Neural cell (in vitro differentiated cells): ENCODE data around the gene ASB6. TPM values are rescaled to one million over a fixed set of nuclear protein-coding genes. Genes with fewer than 3 reads are reported as not detected.

Experiments used
- H2AFZ ChIP-seq: fragments of 200-600, 300-800 bp; sonication (generic), shearing (Covaris generic); 2 replicates; pipeline ENCODE4 v1.6.0; 2014; ENCODE audit warnings: low read depth, mild to moderate bottlenecking, antibody characterized with exemption, low read length, moderate library complexity
- H3F3A ChIP-seq: fragments of 200-600 bp; shearing (Covaris generic); 2 replicates; pipeline ENCODE4 v1.6.1; 2016; ENCODE audit warnings: mild to moderate bottlenecking, moderate library complexity, mixed read lengths, antibody characterized with exemption, low read length; ENCODE audit not compliant: insufficient read depth, poor library complexity, severe bottlenecking
- H3K27ac ChIP-seq: fragments of 200-600, 300-800 bp; sonication (generic), shearing (Covaris generic); 2 replicates; pipeline ENCODE4 v1.5.1; 2014; ENCODE audit warnings: mild to moderate bottlenecking, low read length, moderate library complexity
- H3K27me3 ChIP-seq: fragments of 300-800, 200-600 bp; sonication (generic), shearing (Covaris generic); 2 replicates; pipeline ENCODE4 v1.6.0; 2014; ENCODE audit warnings: mild to moderate bottlenecking, low read depth, low read length, moderate library complexity; ENCODE audit not compliant: insufficient read depth
- H3K36me3 ChIP-seq: fragments of 300-800, 200-600 bp; sonication (generic), shearing (Covaris generic); 2 replicates; pipeline ENCODE4 v1.5.1; 2014; ENCODE audit warnings: mild to moderate bottlenecking, antibody characterized with exemption, low read length, moderate library complexity; ENCODE audit not compliant: insufficient read depth
- H3K4me2 ChIP-seq: fragments of 300-800, 200-600 bp; sonication (generic), shearing (Covaris generic); 2 replicates; pipeline ENCODE4 v1.6.0; 2014; ENCODE audit warnings: mild to moderate bottlenecking, low read length
- H3K4me3 ChIP-seq: fragments of 300-800, 200-600 bp; sonication (generic), shearing (Covaris generic); 2 replicates; pipeline ENCODE4 v1.5.1; 2014; ENCODE audit warnings: mild to moderate bottlenecking, low read length, moderate library complexity
- H3K79me2 ChIP-seq: fragments of 200-600 bp; shearing (Covaris generic); replicated peaks from 2 replicates; pipeline ENCODE4 v1.6.0; 2014; ENCODE audit warnings: mild to moderate bottlenecking, low read length, moderate library complexity; ENCODE audit not compliant: insufficient read depth
- H3K9ac ChIP-seq: fragments of 300-800, 200-600 bp; sonication (generic), shearing (Covaris generic); 2 replicates; pipeline ENCODE4 v1.6.1; 2016; ENCODE audit warnings: mild to moderate bottlenecking, low read length, mixed read lengths
- H3K9me2 ChIP-seq: fragments of 200-600 bp; shearing (Covaris generic); 2 replicates; pipeline ENCODE4 v1.6.1; 2016; ENCODE audit warnings: mild to moderate bottlenecking, low read length, mixed read lengths; ENCODE audit not compliant: insufficient read depth
- H3K9me3 ChIP-seq: fragments of 200-600, 300-800 bp; sonication (generic), shearing (Covaris generic); 2 replicates; pipeline ENCODE4 v1.6.1; 2016; ENCODE audit warnings: mild to moderate bottlenecking, mixed run types, low read length, moderate library complexity, mixed read lengths
- H4K20me1 ChIP-seq: fragments of 200-600 bp; shearing (Covaris generic); 2 replicates; pipeline ENCODE4 v1.6.1; 2016; ENCODE audit warnings: mild to moderate bottlenecking, mixed run types; ENCODE audit not compliant: insufficient read depth
- EP300 ChIP-seq: fragments of 450-650 bp; conservative IDR thresholded peaks from 2 replicates; pipeline ENCODE4 v1.6.1; 2014; ENCODE audit warnings: antibody characterized with exemption, mild to moderate bottlenecking, moderate library complexity; ENCODE audit not compliant: poor library complexity, severe bottlenecking
- EZH2 ChIP-seq: fragments of 200-600, 300-800 bp; shearing (Covaris generic), sonication (generic); IDR thresholded peaks from 2 replicates; pipeline ENCODE4 v1.6.1; 2014; ENCODE audit warnings: antibody characterized with exemption, low read length, borderline replicate concordance, mild to moderate bottlenecking; ENCODE audit not compliant: insufficient read depth, poor library complexity, severe bottlenecking
- MXI1 ChIP-seq: fragments of 450-650 bp; conservative IDR thresholded peaks from 2 replicates; pipeline ENCODE4 v1.6.1; 2014; ENCODE audit warnings: antibody characterized with exemption, mild to moderate bottlenecking; ENCODE audit not compliant: poor library complexity, severe bottlenecking
- POLR2AphosphoS5 ChIP-seq: IDR thresholded peaks from 2 replicates; pipeline ENCODE4 v1.6.1; 2012
- RAD21 ChIP-seq: fragments of 450-650 bp; conservative IDR thresholded peaks from 2 replicates; pipeline ENCODE4 v1.6.1; 2014; ENCODE audit warnings: antibody characterized with exemption, mild to moderate bottlenecking, moderate library complexity
- REST ChIP-seq: IDR thresholded peaks from 2 replicates; pipeline ENCODE4 v1.6.1; 2012; ENCODE audit warnings: borderline replicate concordance
- SMC3 ChIP-seq: fragments of 450-650 bp; conservative IDR thresholded peaks from 2 replicates; pipeline ENCODE4 v1.6.1; 2014; ENCODE audit warnings: antibody characterized with exemption, mild to moderate bottlenecking, moderate library complexity; ENCODE audit not compliant: poor library complexity
- TAF1 ChIP-seq: IDR thresholded peaks from 2 replicates; pipeline ENCODE4 v1.6.1; 2012; ENCODE audit warnings: low read depth
- polyA plus RNA-seq: library from polyadenylated mRNA; depleted of rRNA; stranded (reverse); fragments of >200 nt; gene quantifications from 2 replicates; pipeline ENCODE4 v1.2.3, GENCODE V29; 2014
- TF ChIP-seq, protein P1 (sequence below): fragments of 450-650 bp; IDR thresholded peaks from 2 replicates; pipeline ENCODE4 v1.5.1; 2014; ENCODE audit warnings: antibody characterized with exemption, mild to moderate bottlenecking, moderate library complexity; ENCODE audit not compliant: poor library complexity, severe bottlenecking

ASB6 gene
- polyA plus RNA-seq, 1 donor from 2014 or later: 18.4 TPM

GRCh38 chr9:129643706-129644105 is 1.8 kb upstream of the ASB6 start:
- Histone ChIP-seq H4K20me1 (peaks cover 8% of the 10 kb centered on the region), H3K79me2 (peaks cover 15% of the 10 kb centered on the region), H2AFZ (no peak overlapping the region), H3K4me3 (no peak overlapping the region), H3K36me3 (no peaks in the 10 kb centered on the region), H3K27me3 (no peaks in the 10 kb centered on the region), H3K9me3 (no peaks in the 10 kb centered on the region), H3F3A (no peaks in the 10 kb centered on the region), H3K27ac (no peak overlapping the region), H3K9ac (no peak overlapping the region), H3K4me2 (no peak overlapping the region), H3K9me2 (no peaks in the 10 kb centered on the region)
- TF ChIP-seq MXI1 (no peak), REST (no peak), RAD21 (no peak), TAF1 (no peak), POLR2AphosphoS5 (no peak), EP300 (no peak), EZH2 (no peak), SMC3 (no peak)
- TF ChIP-seq, protein P1, sequence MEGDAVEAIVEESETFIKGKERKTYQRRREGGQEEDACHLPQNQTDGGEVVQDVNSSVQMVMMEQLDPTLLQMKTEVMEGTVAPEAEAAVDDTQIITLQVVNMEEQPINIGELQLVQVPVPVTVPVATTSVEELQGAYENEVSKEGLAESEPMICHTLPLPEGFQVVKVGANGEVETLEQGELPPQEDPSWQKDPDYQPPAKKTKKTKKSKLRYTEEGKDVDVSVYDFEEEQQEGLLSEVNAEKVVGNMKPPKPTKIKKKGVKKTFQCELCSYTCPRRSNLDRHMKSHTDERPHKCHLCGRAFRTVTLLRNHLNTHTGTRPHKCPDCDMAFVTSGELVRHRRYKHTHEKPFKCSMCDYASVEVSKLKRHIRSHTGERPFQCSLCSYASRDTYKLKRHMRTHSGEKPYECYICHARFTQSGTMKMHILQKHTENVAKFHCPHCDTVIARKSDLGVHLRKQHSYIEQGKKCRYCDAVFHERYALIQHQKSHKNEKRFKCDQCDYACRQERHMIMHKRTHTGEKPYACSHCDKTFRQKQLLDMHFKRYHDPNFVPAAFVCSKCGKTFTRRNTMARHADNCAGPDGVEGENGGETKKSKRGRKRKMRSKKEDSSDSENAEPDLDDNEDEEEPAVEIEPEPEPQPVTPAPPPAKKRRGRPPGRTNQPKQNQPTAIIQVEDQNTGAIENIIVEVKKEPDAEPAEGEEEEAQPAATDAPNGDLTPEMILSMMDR: no peak

- Histone ChIP-seq H3K36me3 (no peaks in the 10 kb centered on the region), H3K9me3 (no peaks in the 10 kb centered on the region), H3K27ac (peak overlapping the region; percentile 60), H3K79me2 (peaks cover 15% of the 10 kb centered on the region), H3F3A (no peaks in the 10 kb centered on the region), H3K9ac (peak overlapping the region; percentile 89), H2AFZ (peak overlapping the region; percentile 63), H3K27me3 (no peaks in the 10 kb centered on the region), H4K20me1 (peaks cover 8% of the 10 kb centered on the region), H3K4me2 (peak overlapping the region; percentile 69), H3K9me2 (no peaks in the 10 kb centered on the region), H3K4me3 (peak overlapping the region; percentile 99)
- TF ChIP-seq POLR2AphosphoS5 (peak; percentile 6), EP300 (no peak), TAF1 (no peak), MXI1 (no peak), RAD21 (no peak), REST (no peak)
- TF ChIP-seq, protein P1: no peak
Measured at GRCh38 chr9:129640871-129641749, 841 bp downstream of the ASB6 start.
